Measurements from ENCODE around the gene CUL2.

DNA sequence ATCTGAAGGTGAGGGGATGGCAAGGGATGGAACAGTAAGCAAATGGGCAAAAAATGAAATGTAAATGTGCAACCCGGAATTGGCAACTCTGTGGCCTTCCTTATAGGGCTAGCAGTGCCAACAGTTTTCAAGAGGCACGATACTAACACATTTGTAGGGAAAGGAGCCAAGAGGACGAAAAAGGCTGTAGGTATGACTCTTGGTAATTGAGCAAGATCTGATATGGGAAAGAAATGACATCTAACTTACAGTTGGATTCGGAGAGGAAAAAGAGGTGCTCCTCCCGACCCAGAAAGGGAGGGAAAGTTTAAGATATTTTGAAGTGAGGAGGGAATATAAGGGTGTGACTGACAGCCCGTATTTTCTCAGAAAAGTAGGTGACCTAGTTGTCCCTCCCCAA lies 34.4 kb upstream of the CUL2 start:
- TF ChIP-seq EZH2phosphoT487 (IDR thresholded peaks at IDR 0.05; ENCODE audit: borderline replicate concordance, low read length) (no peak), CTCF (IDR thresholded peaks at IDR 0.05; ENCODE audit: low read depth, low read length, poor library complexity, severe bottlenecking) (no peak)

All from DOHH2 (cell line).